ENCODE results near the gene CLEC17A.
A peak's percentile ranks its signal among the peaks of the same experiment; 100 is the strongest.
"Not testable (repeated sequence)": the region's sequence is repeated elsewhere in the genome, so short reads cannot be mapped to it uniquely, and the experiment has no call there.

CLEC17A gene

GRCh38 chr19:14582894-14583340 lies at the start of gene CLEC17A:
Gene CLEC17A (plus strand): TSS chr19:14583084. CDS start chr19:14583161, 77 bp downstream.
- no peak for DNase-seq (ENCODE audit: low read depth in 2 of 3, low spot score in 1 of 3)

GRCh38 chr19:14533450-14533849 lies 49.4 kb upstream of the CLEC17A start:
- no peak for DNase-seq (ENCODE audit: low read depth in 2 of 3, low spot score in 1 of 3)

GRCh38 chr19:14536926-14537692 lies 45.8 kb upstream of the CLEC17A start:
- peak in 2 of 3 donors; percentile 30 to 42 for DNase-seq (ENCODE audit: low read depth in 2 of 3, low spot score in 1 of 3)

GRCh38 chr19:14540741-14541525 lies 42.0 kb upstream of the CLEC17A start:
- no peak for DNase-seq (ENCODE audit: low read depth in 2 of 3, low spot score in 1 of 3)

GRCh38 chr19:14541979-14542378 lies 40.9 kb upstream of the CLEC17A start:
- DNase-seq (ENCODE audit: low read depth in 2 of 3, low spot score in 1 of 3), result not testable (repeated sequence)

GRCh38 chr19:14542711-14543328 lies 40.1 kb upstream of the CLEC17A start:
- DNase-seq (ENCODE audit: low read depth in 2 of 3, low spot score in 1 of 3), result no peak

GRCh38 chr19:14544047-14544446 lies 38.8 kb upstream of the CLEC17A start:
- no peak for DNase-seq (ENCODE audit: low read depth in 2 of 3, low spot score in 1 of 3)

GRCh38 chr19:14544977-14545715 lies 37.7 kb upstream of the CLEC17A start:
- no peak for DNase-seq (ENCODE audit: low read depth in 2 of 3, low spot score in 1 of 3)

GRCh38 chr19:14545716-14546082 lies 37.2 kb upstream of the CLEC17A start:
- DNase-seq (ENCODE audit: low read depth in 2 of 3, low spot score in 1 of 3), result no peak

GRCh38 chr19:14550201-14550754 lies 32.6 kb upstream of the CLEC17A start:
- DNase-seq (ENCODE audit: low read depth in 2 of 3, low spot score in 1 of 3), result no peak

GRCh38 chr19:14551134-14552005 lies 31.5 kb upstream of the CLEC17A start:
- DNase-seq (ENCODE audit: low read depth in 2 of 3, low spot score in 1 of 3), result peak; percentile 34 to 64 (median 47)

GRCh38 chr19:14552006-14552360 lies 30.9 kb upstream of the CLEC17A start:
- not testable (repeated sequence) for DNase-seq (ENCODE audit: low read depth in 2 of 3, low spot score in 1 of 3)

GRCh38 chr19:14553042-14553938 lies 29.6 kb upstream of the CLEC17A start:
- no peak for DNase-seq (ENCODE audit: low read depth in 2 of 3, low spot score in 1 of 3)

GRCh38 chr19:14553939-14554243 lies 29.0 kb upstream of the CLEC17A start:
- DNase-seq (ENCODE audit: low read depth in 2 of 3, low spot score in 1 of 3), result no peak

- DNase-seq (ENCODE audit: low read depth in 2 of 3, low spot score in 1 of 3), result no peak
Observed at GRCh38 chr19:14554382-14554812, 28.5 kb upstream of the CLEC17A start.

- no peak for DNase-seq (ENCODE audit: low read depth in 2 of 3, low spot score in 1 of 3)
Observed at GRCh38 chr19:14555918-14556661, 26.8 kb upstream of the CLEC17A start.

- peak; percentile 62 to 75 (median 68) for DNase-seq (ENCODE audit: low read depth in 2 of 3, low spot score in 1 of 3)
Observed at GRCh38 chr19:14556662-14557188, 26.2 kb upstream of the CLEC17A start.

Measured in stimulated activated CD4-positive, alpha-beta T cell treated with anti-CD3 and anti-CD28 coated beads, Interleukin-12 subunit alpha, Interleukin-12 subunit beta, amount 100 ng/mL, for 48 hours (primary cell).